AG04449 (cell line): ENCODE results near the gene SFTPD.

ENCODE experiments used
- CTCF ChIA-PET: fragments of 350-600 bp; formaldehyde crosslinking; extraction: SDS; loops from one replicate; lab custom pipeline; 2021; ENCODE audit warnings: antibody characterized with exemption; lab: Yijun Ruan, JAX
- POLR2A ChIA-PET: fragments of 400-600, 350-600 bp; formaldehyde crosslinking; extraction: SDS; loops from one replicate; lab custom pipeline; 2020; ENCODE audit warnings: antibody characterized with exemption, inconsistent platforms; lab: Yijun Ruan, JAX
- DNase-seq: peaks from one replicate; pipeline ENCODE4 v3.0.0-alpha.2; 2010; ENCODE audit warnings: low read depth, low spot score
- H3K4me3 ChIP-seq: 2 replicates; pipeline ENCODE4 v1.5.1; 2011; ENCODE audit warnings: low read depth, mild to moderate bottlenecking, control low read depth, low read length
- TF ChIP-seq, protein P1 (sequence below): IDR thresholded peaks from one replicate; pipeline ENCODE4 v1.5.1; 2011; ENCODE audit warnings: mild to moderate bottlenecking, moderate library complexity, low read length, control low read depth, inconsistent platforms; ENCODE audit not compliant: insufficient read depth; ENCODE audit errors: missing control alignments

The SFTPD gene

DNA sequence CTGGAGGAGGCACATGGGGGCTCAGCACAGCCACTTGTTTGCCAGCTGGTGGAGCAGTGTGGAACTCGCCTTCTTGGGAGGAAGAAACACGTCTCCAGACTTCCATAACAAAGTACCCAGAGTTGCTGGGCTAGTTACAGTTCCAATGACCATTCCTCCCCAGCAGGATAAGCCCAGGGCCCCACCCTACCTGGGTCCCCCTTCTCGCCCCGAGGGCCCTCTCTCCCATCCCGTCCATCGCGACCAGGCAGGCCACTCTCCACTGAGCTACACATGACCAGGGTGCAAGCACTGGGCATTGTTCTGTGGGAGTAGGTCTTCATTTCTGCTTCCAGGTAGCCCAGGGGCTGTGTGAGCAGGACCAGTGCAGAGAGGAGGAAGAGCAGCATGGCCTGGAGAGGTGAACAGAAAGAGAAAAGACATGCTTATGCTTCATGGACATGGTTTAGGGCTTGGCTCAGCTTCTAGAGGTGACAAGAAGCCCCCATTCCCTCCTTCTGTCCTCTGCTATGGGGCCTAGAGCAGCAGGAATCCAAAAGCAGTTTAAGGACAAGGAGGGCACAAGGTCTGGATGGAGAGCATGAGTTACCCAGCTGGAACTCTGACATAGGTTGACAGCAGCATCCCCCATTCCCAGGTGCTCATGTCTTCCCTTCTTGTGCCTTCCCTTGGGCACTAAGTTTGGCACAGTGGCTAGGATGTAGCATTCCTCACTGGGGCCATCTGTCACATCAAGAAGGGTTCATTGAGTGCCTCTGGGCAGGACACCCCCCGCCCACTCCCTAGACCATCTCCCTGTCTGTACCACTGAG is 2.4 kb downstream of the SFTPD start:
- DNase-seq, result no peak
- CTCF ChIA-PET, result interaction anchor here (0.5 kb wide), 1 partner anchor 15 kb away, joined by 3 read pairs; no protein-coding TSS in a partner anchor
- POLR2A ChIA-PET, result no interaction called here
- H3K4me3 ChIP-seq, result no peak overlapping the region
- TF ChIP-seq, protein P1, sequence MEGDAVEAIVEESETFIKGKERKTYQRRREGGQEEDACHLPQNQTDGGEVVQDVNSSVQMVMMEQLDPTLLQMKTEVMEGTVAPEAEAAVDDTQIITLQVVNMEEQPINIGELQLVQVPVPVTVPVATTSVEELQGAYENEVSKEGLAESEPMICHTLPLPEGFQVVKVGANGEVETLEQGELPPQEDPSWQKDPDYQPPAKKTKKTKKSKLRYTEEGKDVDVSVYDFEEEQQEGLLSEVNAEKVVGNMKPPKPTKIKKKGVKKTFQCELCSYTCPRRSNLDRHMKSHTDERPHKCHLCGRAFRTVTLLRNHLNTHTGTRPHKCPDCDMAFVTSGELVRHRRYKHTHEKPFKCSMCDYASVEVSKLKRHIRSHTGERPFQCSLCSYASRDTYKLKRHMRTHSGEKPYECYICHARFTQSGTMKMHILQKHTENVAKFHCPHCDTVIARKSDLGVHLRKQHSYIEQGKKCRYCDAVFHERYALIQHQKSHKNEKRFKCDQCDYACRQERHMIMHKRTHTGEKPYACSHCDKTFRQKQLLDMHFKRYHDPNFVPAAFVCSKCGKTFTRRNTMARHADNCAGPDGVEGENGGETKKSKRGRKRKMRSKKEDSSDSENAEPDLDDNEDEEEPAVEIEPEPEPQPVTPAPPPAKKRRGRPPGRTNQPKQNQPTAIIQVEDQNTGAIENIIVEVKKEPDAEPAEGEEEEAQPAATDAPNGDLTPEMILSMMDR, result no peak

DNA sequence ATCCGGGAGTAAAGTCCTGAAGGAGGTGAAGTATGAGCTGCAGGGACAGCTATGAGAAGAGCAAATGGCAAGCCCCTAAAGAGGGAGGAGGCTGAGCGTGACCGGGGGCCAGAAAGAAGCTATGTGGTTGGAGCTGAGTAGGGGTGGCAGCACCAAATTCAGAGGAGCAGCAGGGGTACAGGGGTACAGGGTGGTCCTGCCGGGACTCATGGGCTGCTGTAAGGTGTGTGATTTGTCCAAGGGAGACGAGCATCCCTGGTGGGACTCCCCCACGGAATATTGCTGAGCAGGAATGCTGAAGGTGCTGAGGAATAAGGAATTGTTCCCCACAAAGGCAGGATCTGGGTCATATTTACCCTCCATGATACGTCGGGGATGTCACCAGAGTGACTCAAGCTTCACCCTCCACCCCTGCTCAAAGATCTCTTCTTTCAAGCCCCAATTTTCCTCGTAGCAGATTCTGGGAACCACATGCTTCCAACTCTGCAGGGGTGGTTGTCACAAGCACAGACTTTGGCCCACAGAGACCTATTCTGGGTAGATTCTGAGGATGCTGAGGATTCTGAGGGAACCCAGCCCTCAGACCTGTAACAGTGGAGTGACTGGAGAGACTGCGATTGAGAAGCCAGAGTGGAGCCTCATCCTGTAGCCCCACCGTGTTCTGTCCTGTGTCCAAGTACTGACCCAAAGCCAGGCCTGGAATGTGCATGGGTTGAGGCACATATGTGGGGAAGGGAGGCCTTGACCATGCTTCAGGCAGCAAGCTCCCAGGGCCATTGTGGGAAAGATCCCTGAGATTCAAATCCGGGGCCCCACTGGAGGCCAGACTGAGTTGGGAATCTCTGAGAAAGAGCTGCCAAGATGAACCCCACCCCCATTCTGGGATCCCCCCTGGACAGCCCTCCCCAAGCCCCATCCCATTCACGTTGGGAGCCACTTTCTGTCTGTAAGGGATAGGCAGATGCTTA is 4.2 kb downstream of the SFTPD start:
- TF ChIP-seq, protein P1, result no peak
- ChIA-PET CTCF (no interaction called here), POLR2A (no interaction called here)
- H3K4me3 ChIP-seq, result no peak overlapping the region
- no peak for DNase-seq

DNA sequence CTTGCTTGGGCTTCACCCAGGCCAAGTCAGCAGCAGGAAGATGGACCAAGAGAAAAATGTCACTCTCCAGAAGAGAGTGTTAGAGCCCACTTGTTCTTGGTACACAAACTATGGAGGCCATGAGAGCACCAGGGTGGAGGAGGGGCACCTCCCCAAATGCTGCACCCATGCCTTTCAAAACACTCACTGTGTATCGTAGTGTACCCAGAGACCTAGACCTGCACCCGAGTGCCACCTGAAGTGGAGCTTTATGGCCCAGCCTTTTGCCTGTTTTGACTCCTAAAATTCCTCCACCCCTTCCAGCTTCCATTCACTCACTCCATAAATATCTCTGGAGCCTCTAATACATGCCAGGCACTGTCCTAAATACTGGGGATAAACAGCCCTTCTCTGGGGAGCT is 5.0 kb downstream of the SFTPD start:
- ChIA-PET CTCF (no interaction called here), POLR2A (interaction anchor here (0.5 kb wide), 1 partner anchor 273 kb away, joined by 7 read pairs; no protein-coding TSS in a partner anchor)
- no peak for DNase-seq
- TF ChIP-seq, protein P1, result no peak
- no peak overlapping the region for H3K4me3 ChIP-seq

DNA sequence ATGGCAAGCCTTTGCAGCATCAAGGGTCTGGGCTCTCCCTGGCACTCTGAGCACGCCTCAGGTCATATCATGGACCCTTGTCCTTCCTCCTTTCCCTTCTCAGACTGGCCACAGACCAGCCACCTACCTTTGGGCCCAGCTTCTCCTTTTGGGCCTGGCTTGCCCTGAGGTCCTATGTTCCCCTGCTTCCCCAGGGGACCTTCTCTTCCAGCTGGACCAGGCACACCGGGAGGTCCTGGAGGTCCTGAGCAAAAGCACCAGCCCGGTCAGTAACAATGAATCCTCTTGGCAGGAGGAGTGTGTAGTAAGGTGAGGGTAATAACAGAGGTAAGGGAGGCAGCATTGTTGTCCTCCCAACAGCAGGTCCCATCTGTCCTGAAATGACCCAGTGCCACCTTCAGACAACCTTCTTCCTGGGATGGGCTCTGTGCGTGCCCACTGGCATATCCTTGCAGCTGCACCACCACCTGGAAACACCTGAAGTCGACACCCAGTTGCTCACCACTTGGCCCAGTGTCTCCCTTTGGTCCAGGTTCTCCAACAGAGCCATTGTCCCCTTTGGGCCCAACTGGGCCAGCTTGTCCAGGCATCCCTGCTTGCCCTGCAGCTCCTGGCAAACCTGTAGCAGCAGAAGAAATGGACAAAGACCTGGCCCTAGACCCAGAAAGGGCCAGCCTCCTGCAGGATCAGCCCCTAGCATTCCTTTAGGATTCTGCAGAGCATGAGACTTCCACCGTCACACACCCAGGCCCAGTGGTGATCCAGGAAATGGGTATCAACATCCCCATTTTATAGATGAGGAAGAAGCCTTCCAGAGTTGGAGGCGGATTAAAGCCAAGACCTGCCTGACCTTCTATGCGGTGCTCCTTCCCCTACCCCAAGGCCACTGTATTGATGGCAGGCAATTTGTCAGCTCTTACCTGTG is 6.4 kb downstream of the SFTPD start:
- H3K4me3 ChIP-seq, result no peak overlapping the region
- ChIA-PET POLR2A (no interaction called here), CTCF (no interaction called here)
- DNase-seq, result no peak
- TF ChIP-seq, protein P1, result no peak

DNA sequence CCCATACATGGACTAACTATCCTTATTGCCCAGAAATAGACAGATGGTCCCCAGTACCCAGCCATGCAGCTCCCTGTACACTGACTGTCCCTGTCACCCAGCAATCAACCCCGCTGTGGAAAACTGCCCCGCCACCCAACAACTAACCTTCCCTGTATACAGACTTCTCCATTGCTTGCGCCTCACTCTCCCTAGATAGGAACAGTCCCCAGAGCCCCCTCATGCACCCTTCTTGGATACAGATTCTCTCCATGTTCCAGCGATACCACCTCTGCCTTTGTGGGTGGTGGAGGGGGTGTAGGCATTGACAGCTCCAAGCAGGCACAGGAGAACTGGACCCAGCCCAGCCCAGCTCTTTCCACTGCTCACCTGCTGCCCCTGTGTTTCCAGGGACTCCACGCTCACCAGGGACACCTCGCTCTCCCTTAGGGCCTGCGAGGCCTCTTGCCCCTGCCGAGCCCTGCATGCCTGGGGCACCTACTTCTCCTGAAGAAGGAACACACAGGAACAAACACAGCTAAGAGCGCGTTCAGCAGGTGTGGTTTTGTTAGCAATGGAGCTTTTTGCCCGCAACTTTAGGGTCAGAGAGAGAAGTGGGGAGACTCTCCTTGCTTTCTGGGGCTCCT is 7.2 kb downstream of the SFTPD start:
- ChIA-PET POLR2A (no interaction called here), CTCF (interaction anchor here (0.7 to 2.1 kb wide), 4 partner anchors 11 to 379 kb away, joined by 3 to 6 read pairs (median 3); no protein-coding TSS in a partner anchor)
- DNase-seq, result no peak
- no peak overlapping the region for H3K4me3 ChIP-seq
- TF ChIP-seq, protein P1, result no peak
